Mucosa of rectum (tissue), 2 donors: ENCODE results near the gene ITGB5.

Experiments used
- H3K27ac ChIP-seq, 2 donors: one replicate each; pipeline ENCODE4 v1.7.0; 2013; ENCODE audit warnings: inconsistent platforms in 2 of 2, low read depth in 2 of 2, low read length in 2 of 2
- H3K27me3 ChIP-seq, 2 donors: one replicate each; pipeline ENCODE4 v1.7.0; 2013; ENCODE audit warnings: low read length in 2 of 2; ENCODE audit not compliant: control insufficient read depth in 2 of 2, insufficient read depth in 2 of 2
- H3K36me3 ChIP-seq, 2 donors: one replicate each; pipeline ENCODE4 v1.7.0; 2013; ENCODE audit warnings: low read length in 2 of 2; ENCODE audit not compliant: control insufficient read depth in 2 of 2, insufficient read depth in 2 of 2
- H3K4me1 ChIP-seq, 2 donors: one replicate each; pipeline ENCODE4 v1.7.0; 2013; ENCODE audit warnings: low read length in 2 of 2, mild to moderate bottlenecking in 1 of 2; ENCODE audit not compliant: control insufficient read depth in 2 of 2, insufficient read depth in 2 of 2
- H3K4me3 ChIP-seq, 2 donors: one replicate each; pipeline ENCODE4 v1.7.0; 2013; ENCODE audit warnings: low read length in 2 of 2
- H3K9ac ChIP-seq, 2 donors: one replicate each; pipeline ENCODE4 v1.7.0; 2013; ENCODE audit warnings: low read length in 2 of 2, low read depth in 1 of 2, mild to moderate bottlenecking in 1 of 2
- H3K9me3 ChIP-seq, 2 donors: one replicate each; pipeline ENCODE4 v1.7.0; 2013; ENCODE audit warnings: low read length in 2 of 2; ENCODE audit not compliant: control insufficient read depth in 2 of 2
- donor health status: healthy.
- donor health status: Normal muscosa, but diverticular disease.

ITGB5 gene

DNA sequence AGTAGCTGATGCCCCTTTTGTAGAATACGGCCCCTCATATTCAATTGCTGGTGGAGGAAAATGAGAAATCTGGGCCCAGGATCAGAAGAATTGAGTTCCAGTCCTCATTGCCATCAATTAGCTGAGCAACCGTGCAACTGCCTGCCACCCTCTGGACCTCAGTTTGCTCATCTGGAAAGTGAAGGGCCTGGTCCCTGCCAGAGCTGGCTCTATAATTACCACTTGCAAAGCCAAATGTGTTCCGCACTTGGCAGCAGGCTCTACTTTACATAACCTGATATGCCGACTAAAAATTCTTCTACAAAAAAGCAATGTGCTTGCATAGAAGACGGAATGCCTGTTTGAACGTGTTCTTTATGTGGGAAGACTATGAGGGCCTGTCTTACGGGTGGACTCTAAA, 8.6 kb upstream of the ITGB5 start:
- Histone ChIP-seq H3K27ac (no peak overlapping the region), H3K4me3 (no peak overlapping the region), H3K9me3 (no peaks in the 10 kb centered on the region)

DNA sequence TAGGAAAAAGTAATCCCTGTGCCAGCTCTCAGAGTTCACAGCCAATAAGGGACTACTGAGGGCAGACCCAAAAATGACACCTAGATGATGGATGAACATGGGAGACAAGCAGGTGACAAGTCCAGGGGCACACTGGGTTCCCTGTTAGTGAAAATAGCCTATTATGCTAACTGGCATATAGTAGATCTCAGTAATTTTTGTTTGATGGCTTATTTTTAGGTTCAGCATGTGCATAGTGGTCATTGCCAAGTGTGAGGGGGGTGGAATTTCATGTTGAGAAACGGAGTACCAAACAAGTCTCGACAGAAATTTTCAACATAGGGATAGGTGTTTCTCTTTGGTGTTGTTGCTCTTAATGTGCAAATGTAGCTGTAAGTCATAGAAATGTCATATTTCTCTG, 6.4 kb upstream of the ITGB5 start:
- Histone ChIP-seq H3K36me3 (no peaks in the 10 kb centered on the region), H3K27ac (no peak overlapping the region), H3K4me3 (no peak overlapping the region), H3K9me3 (no peaks in the 10 kb centered on the region), H3K4me1 (peaks cover 0 to 2% of the 10 kb centered on the region in 2 donors), H3K9ac (no peak overlapping the region), H3K27me3 (no peaks in the 10 kb centered on the region)

More for the DNA sequence above, 8.6 kb upstream of the ITGB5 start:
- Histone ChIP-seq H3K9ac (no peak overlapping the region), H3K36me3 (no peaks in the 10 kb centered on the region), H3K27me3 (no peaks in the 10 kb centered on the region), H3K4me1 (no peaks in the 10 kb centered on the region)

DNA sequence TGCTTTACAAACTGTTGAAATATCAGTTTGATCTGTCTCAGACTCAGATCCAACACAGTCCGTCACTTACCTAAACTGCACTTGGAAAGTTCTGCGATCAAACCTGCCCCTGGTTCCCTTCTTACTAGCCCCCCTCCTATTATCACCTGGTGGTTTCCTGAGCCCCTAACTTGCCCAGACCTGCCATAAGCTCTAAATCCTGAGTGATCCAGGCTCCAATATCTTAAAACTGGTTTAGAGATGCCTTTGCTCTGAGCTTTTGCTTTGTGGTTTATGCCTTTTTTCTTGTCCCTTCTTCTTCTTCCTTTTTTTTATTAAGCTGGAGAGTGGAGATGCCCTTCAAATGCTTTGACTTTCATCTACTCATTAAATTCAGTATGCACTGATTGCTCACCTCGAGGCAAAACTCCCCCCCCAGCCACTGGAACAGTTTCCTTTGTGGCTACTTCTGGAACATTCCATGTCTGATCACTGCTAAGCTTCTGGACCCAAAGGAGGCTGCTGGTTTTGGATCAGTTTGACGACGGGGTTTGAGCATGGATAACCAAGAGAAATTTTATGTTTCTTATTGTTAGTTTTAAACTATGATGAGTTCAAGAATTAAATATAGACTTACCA, 3.5 kb upstream of the ITGB5 start:
- Histone ChIP-seq H3K9ac (no peak overlapping the region), H3K36me3 (no peaks in the 10 kb centered on the region), H3K27ac (no peak overlapping the region), H3K4me3 (no peak overlapping the region), H3K9me3 (no peaks in the 10 kb centered on the region), H3K4me1 (peaks cover 3 to 11% of the 10 kb centered on the region in 2 donors), H3K27me3 (no peaks in the 10 kb centered on the region)

DNA sequence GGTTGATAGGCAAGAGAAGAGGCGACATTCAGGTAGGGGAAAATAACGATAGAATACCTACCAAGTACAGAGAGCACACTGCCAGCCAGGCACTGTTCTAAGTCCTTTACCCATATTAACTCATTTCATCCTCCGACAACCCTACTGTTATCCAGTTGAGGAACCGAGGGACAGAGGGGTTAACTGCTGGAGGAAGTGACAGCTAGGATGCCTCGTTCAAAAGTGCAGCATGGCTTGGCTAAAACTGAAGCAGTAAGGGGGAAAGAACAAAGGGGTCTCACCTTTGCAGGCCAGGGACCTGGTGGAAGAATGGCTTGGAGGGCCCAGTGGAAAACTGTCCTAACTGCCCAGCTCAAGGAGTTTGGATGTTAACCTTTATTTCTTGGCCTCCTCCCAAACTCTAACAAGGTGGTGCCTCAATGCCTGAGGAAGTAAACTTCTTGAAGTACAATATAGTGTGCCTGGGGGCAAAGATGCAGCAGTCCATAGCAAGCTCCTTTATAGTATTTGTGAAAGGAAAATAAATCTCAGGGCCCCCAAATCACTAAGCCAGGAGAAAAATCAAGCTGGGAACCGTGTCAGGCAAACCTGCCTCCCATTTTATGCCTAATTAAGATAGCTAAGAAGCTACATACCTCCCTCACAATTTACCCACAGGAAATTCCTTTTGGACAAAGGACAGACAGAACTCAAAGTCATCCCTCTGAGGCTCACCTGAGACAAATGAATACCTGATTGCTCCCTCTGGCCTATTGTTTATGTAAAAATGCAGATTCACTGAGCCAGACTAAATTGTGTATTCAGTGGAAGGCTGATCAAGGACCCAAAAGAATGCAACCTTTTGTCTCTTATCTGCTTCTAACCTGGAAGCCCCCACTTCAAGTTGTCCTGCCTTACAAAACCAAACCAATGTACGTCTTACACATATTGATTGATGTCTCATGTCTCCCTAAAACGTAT, 1.6 kb upstream of the ITGB5 start:
- Histone ChIP-seq H3K36me3 (no peaks in the 10 kb centered on the region), H3K9me3 (no peaks in the 10 kb centered on the region), H3K27ac (no peak overlapping the region), H3K4me1 (peaks cover 3 to 12% of the 10 kb centered on the region in 2 donors), H3K4me3 (no peak overlapping the region), H3K27me3 (no peaks in the 10 kb centered on the region), H3K9ac (no peak overlapping the region)

DNA sequence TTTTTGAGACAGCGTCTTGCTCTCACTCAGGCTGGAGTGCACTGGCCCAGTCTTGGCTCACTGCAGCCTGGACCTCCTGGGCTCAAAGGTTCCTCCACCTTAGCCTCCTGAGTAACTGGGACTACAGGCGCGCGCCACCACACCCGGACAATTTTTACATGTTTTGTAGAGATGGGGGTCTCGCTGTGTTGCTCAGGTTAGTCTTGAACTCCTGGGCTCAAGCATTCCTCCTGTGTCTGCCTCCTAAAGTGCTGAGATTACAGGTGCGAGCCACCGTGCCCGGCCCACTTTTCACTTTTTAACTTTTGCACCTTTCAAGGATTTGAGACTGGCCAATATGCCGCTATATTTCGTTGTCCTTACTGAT, 750 bp upstream of the ITGB5 start:
- no peak overlapping the region for H3K27ac ChIP-seq
- H3K36me3 ChIP-seq: no peaks in the 10 kb centered on the region
- no peak overlapping the region for H3K9ac ChIP-seq
- H3K27me3 ChIP-seq: no peaks in the 10 kb centered on the region
- no peaks in the 10 kb centered on the region for H3K9me3 ChIP-seq
- H3K4me1 ChIP-seq: peaks cover 3 to 12% of the 10 kb centered on the region in 2 donors
- H3K4me3 ChIP-seq: peak overlapping the region; percentile 71 to 74

DNA sequence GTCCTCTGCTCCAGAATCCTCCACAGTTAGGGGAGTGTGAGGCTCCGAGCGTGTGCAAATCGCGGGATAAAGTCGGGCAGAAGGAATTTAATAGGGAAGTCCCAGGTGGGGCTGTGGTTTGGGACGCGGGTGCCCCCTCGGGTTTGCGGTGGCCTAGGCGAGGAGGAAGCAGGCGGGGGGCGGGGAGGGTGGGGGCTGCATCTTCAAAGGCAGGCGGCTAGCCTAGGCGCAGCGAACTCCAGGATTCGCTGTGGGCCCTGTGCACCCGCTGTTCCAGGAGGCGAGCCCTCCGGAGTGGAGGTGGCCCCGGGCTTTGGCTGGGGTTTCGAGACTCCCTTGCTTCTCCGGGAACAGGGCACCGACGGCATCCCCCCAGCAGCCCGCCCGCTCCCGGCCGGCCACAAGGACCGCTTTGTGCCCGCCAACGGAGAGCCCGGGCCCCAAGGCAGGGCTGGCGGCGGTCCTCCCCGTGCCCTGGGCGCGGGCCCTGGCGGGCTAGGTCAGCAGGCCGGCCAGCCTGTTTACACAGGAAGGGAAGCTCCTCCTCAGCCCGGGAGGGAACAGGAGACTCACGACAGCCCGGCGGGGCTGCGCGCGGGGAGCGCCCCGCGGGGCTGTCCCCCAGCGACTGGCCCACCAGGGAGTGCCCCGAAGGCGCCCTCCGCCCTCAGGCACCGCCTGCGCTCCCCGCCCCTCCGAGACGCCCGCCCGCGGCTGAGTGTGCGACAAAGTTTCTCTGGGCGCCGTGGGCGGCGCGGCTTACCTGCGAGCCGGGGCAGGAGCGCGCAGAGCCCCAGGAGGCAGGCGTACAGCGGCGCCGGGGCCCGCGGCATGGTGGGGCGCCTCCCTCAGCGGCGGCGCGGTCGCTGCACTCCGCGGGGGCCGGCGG, 753 bp downstream of the ITGB5 start:
- H3K4me3 ChIP-seq: peak overlapping the region; percentile 70 to 74
- H3K27me3 ChIP-seq: no peaks in the 10 kb centered on the region
- peak overlapping the region; percentile 85 for H3K27ac ChIP-seq
- peak overlapping the region; percentile 52 to 82 for H3K9ac ChIP-seq
- no peaks in the 10 kb centered on the region for H3K36me3 ChIP-seq
- no peaks in the 10 kb centered on the region for H3K9me3 ChIP-seq
- peaks cover 3 to 12% of the 10 kb centered on the region in 2 donors for H3K4me1 ChIP-seq

DNA sequence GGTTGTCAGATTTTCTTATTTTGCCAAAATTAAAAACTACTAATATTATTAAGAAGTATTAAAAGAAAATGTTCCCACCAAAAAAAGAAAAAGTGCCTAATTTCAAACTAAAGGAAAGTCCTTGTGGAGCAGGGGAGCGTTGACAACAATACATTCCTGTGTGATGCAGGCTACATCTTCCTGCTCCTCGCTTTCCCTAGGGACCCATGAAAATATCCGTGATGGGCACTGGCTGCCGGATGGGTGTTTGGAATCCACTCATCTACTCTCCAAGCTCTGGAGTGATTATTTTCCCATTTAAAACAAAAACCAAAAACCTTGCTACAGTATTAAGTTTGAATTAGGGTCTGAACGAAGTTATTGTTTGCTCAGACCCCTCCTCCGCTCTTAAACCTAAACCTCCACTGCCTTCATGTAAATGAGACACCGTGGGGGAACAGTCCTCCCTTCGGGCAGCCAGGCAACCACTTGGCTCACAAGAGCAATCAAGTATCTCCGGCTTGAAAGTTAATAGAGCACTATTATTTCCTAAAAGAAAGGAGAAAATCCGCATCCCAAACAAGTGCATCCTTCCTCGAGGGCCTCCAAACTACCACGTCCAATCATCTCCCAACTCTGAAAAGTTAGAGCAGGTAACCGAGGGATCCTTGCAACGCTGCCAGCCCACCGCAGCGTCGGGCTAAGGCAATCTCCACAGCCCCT, 1.5 kb downstream of the ITGB5 start:
- H3K4me3 ChIP-seq: peak overlapping the region; percentile 70 to 74
- H3K9me3 ChIP-seq: no peaks in the 10 kb centered on the region
- H3K27ac ChIP-seq: no peak overlapping the region
- no peaks in the 10 kb centered on the region for H3K27me3 ChIP-seq
- peak overlapping the region; percentile 41 for H3K9ac ChIP-seq
- peaks cover 3 to 12% of the 10 kb centered on the region in 2 donors for H3K4me1 ChIP-seq
- no peaks in the 10 kb centered on the region for H3K36me3 ChIP-seq

DNA sequence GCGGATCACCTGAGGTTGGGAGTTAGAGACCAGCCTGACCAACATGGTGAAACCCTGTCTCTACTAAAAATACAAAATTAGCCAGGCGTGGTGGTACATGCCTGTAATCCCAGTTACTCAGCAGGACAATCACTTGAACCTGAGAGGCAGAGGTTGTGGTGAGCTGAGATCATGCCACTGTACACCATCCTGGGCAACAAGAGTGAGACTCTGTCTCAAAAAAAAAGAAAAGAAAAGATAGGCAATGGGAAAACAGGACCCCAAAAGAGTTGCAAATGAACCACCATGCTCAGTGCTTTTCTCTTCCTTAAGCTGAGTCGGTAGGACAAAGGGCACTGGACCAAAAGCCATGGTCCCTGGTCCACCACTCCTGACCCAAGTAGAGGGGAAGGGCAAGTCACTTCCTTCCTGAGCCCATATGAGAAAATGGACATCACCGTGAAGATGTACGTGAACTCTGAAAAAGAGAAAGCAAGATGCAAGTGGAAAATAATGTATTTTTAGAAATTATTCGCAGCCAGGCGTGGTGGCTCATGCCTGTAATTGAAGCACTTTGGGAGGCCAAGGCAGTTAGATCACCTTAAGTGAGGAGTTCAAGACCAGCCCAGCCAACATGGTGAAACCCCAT, 2.6 kb downstream of the ITGB5 start:
- H3K27me3 ChIP-seq: no peaks in the 10 kb centered on the region
- H3K4me1 ChIP-seq: peaks cover 3 to 12% of the 10 kb centered on the region in 2 donors
- H3K9me3 ChIP-seq: no peaks in the 10 kb centered on the region
- no peaks in the 10 kb centered on the region for H3K36me3 ChIP-seq
- H3K9ac ChIP-seq: no peak overlapping the region
- no peak overlapping the region for H3K27ac ChIP-seq
- H3K4me3 ChIP-seq: no peak overlapping the region

DNA sequence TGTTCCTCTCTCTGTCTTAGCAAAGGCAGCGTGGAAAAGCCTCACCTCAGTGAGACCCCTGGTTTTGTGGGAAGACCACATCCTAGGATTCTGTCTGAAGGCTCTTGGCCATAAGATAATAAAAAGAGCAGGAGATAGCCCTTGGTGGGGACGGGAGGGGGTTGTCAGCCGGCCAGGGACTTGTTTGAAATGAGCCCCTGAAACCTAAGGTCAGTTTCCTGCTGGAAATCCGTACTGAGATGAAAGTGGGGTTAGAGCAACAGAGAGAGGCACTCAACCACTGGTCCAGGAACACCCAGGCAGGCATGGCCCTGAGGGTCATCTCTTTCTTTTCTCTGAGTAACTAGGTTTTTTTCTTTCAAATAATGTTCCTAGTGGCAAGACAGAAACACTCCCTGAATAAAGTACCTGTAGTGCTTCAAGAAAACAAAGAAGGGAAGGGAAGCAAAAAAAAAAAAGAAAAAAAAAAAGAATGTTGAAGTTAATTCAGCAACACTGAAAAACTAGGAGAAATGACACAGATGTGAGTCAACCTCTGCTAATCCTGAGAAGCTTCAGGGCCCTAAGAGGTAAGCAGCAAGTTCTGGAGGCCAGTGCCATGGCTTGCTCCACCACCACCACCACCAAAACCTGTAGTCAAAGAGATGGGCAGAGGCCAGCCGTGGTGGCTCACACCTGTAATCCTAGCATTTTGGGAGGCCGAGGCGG, 3.2 kb downstream of the ITGB5 start:
- no peak overlapping the region for H3K9ac ChIP-seq
- no peaks in the 10 kb centered on the region for H3K9me3 ChIP-seq
- H3K4me3 ChIP-seq: no peak overlapping the region
- no peak overlapping the region for H3K27ac ChIP-seq
- H3K27me3 ChIP-seq: no peaks in the 10 kb centered on the region
- no peaks in the 10 kb centered on the region for H3K36me3 ChIP-seq
- peaks cover 5 to 12% of the 10 kb centered on the region in 2 donors for H3K4me1 ChIP-seq
